ENCODE results near the gene POLN. TPM values are rescaled to one million over a fixed set of nuclear protein-coding genes. Genes with fewer than 3 reads are reported as not detected.

POLN gene
- total RNA-seq, 2 experiments from 2014 or later, result 3.3 to 4.0 TPM

DNA sequence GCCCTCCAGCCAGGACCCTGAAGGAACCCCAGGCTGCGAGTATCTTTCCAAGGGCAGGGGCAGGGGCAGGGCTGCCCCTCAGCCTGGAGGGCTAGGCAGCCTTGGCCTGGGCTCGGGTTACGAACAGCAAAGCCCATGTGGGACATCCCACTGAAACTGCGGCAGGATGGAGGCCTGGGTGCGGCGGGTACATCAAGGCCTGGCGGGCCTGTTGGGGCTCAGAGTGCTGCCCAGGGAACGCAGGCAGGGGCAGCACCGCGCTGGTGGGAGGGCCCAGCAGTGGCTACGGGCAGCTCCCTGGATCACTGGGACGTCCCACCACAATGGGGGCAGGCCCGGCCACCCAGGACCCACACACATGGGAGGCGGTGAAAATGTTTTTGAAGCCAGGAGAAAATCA is 171.9 kb downstream of the POLN start:
- Mint-ChIP-seq H3K27ac (no peak overlapping the region), H3K36me3 (ENCODE audit: low read depth) (no peaks in the 10 kb centered on the region), H3K4me1 (no peaks in the 10 kb centered on the region), H3K4me3 (no peak overlapping the region), H3K27me3 (no peaks in the 10 kb centered on the region), H3K9me3 (no peaks in the 10 kb centered on the region)
- ChIA-PET POLR2A (no interaction called here), CTCF (no interaction called here)
- DNase-seq, result no peak

DNA sequence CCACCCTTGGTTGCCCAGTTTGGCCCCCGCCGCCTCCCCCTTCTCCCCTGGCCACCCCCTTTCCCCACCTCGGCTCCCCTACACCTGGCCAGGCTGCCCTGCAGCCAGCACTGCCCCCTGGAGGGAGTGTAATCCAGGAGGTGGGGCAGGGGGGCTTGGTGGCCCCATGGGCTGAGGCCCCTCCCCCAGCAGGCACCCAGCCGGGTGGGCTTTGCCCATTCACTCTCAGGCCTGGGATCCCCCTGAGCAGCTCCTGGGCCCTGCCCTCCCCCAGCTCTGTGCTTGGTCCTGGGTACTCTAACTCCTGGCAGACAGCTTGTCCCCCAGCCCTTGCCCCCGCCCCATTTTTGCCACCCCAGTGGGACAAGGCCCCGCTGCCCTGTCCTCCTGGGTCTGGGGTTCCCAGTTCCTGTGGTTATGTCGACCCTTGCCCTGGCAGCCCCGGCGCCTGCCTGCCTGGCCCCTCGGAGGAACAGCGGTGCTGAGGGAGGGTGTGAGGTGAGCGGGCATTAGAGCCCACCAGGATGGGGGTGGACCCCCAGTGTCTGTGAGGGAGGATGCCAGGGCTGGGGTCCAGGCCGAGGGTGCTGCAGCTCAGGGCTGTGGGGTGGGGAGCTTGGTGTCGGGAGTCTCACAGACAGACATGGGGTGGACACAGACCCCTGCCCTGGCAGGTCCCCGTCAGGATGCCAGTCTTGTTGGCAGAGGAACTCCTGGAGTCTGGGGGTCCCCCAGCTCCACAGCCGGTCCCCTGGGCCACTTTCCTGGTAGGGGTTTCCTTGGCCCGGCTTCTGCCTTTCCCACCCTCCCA is 172.6 kb downstream of the POLN start:
- Mint-ChIP-seq H3K4me3 (no peak overlapping the region), H3K27ac (no peak overlapping the region), H3K27me3 (no peaks in the 10 kb centered on the region), H3K9me3 (no peaks in the 10 kb centered on the region), H3K4me1 (no peaks in the 10 kb centered on the region), H3K36me3 (ENCODE audit: low read depth) (no peaks in the 10 kb centered on the region)
- CTCF ChIA-PET, result no interaction called here
- no peak for DNase-seq
- POLR2A ChIA-PET, result no interaction called here

DNA sequence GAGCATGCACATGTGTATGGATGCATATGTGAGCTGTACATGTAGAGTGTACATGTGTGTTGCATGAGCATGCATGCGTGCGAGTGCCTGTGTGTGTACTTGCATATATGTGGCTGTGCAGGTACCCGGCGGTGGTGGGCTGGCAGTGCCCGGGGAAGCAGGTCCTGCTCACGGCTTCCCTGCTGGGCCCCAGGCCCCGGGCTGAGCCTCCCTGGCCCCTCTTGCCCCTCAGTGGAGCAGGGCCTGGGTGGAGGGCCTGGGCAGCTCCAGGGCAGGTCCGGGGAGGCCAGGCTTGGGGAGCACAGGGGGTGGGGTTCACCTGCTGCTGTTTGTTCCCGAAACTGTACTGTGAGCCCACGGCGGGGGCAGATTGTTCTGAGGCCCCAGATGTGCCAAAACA is 173.4 kb downstream of the POLN start:
- H3K9me3 Mint-ChIP-seq, result no peaks in the 10 kb centered on the region
- no peaks in the 10 kb centered on the region for H3K36me3 Mint-ChIP-seq (ENCODE audit: low read depth)
- H3K27me3 Mint-ChIP-seq, result no peaks in the 10 kb centered on the region
- ChIA-PET CTCF (no interaction called here), POLR2A (no interaction called here)
- DNase-seq, result no peak
- H3K27ac Mint-ChIP-seq, result no peak overlapping the region
- H3K4me1 Mint-ChIP-seq, result no peaks in the 10 kb centered on the region
- no peak overlapping the region for H3K4me3 Mint-ChIP-seq

DNA sequence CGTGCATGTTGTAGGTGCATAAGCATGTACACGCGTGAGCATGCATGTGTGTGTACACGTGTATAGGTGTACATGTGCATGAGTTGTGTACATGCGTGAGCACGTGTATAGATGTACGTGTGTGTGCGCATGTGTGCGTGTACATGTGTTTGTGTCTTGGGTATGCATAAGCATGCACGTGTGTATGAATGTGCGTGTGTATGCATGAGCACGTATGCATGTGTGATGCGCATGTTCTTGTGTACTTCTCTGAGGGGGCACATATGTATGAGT is 173.8 kb downstream of the POLN start:
- ChIA-PET CTCF (no interaction called here), POLR2A (no interaction called here)
- H3K27me3 Mint-ChIP-seq, result no peaks in the 10 kb centered on the region
- H3K9me3 Mint-ChIP-seq, result no peaks in the 10 kb centered on the region
- no peaks in the 10 kb centered on the region for H3K4me1 Mint-ChIP-seq
- H3K4me3 Mint-ChIP-seq, result no peak overlapping the region
- H3K36me3 Mint-ChIP-seq (ENCODE audit: low read depth), result no peaks in the 10 kb centered on the region
- no peak for DNase-seq
- no peak overlapping the region for H3K27ac Mint-ChIP-seq

DNA sequence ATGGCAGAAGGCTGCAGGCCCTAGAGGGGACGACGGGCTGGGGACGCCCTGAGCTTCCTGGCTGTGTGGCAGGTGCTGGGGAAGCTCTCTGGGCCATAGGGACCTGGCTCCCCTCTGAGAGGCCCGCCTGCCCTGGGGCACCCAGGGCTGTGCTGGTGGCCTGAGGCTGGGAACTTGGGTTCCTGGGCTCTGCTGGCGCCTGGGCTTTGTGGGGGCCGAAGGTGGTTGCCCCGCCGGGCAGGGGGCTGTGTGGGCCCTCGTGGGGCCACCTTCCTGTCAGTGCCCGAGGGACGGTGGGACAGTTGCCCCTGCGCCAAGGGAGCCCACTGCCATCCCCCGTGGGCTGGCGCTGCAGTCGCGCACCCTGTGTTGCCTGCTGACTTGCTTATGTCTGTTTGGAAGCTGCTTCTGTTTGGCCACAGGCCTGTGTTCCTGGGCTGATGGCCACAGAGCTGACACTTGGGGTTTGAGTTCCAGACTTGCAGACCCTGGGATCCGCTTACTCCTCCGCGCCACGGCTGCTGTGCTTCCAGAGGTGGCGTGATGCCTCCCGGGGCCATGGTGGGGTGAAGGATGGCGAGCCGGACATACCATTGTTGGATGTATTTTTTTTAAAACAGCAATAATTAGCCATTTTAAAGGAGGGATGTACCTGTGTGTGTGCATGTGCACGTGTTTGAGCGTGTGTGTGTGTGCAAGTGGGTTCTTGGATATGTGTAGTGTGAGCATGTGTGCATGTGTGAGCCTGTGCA is 174.3 kb downstream of the POLN start:
- Mint-ChIP-seq H3K9me3 (no peaks in the 10 kb centered on the region), H3K36me3 (ENCODE audit: low read depth) (no peaks in the 10 kb centered on the region), H3K27ac (no peak overlapping the region), H3K4me1 (no peaks in the 10 kb centered on the region), H3K4me3 (no peak overlapping the region), H3K27me3 (no peaks in the 10 kb centered on the region)
- ChIA-PET POLR2A (no interaction called here), CTCF (no interaction called here)
- DNase-seq, result no peak

DNA sequence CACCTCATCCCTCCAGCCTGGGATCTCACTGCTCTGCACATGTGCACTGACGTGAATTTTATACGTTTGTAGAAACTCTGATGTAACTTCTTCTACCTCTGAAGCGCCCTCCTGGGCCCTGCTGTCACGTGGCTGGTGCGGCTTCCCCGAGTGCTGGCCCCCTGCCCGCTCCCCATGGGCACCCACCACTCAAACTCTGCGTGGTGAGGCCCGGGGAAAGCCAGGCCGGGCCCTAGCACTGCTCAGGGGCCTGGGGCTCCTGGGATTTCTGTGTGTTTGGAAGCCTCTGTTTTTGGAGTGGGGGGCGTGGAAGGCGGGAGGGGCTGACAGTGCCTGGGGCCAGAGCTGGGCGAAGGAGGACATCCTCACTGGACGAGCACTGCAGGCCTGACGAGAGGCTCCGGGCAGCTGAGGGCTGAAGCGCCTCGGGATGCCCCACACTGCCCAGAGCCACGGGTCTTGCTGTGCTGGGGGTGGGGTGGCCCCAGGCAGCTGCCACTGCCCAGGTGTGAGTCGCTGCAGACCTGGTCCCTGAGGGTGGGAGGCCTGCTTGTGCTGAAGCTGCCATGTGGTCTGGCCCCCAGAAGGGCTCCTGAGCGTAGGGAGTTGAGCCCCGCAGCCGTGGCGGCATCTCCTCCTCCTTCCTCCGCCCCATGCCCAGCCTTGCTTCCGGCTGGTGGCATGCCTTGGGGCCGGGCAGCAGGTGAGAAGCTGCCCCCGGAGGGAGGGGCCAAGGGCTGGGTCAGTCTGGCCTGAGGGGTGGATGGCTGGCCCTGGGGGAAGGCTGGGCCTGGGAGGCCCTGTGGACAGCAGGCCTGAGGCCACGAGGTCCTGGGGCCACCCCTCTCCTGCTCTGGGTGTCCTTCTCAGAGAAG is 175.1 kb downstream of the POLN start:
- CTCF ChIA-PET, result no interaction called here
- no peak overlapping the region for H3K4me3 Mint-ChIP-seq
- H3K27me3 Mint-ChIP-seq, result peaks cover 3% of the 10 kb centered on the region
- H3K27ac Mint-ChIP-seq, result no peak overlapping the region
- no peaks in the 10 kb centered on the region for H3K9me3 Mint-ChIP-seq
- H3K36me3 Mint-ChIP-seq (ENCODE audit: low read depth), result no peaks in the 10 kb centered on the region
- no peaks in the 10 kb centered on the region for H3K4me1 Mint-ChIP-seq
- POLR2A ChIA-PET, result no interaction called here
- DNase-seq, result no peak

DNA sequence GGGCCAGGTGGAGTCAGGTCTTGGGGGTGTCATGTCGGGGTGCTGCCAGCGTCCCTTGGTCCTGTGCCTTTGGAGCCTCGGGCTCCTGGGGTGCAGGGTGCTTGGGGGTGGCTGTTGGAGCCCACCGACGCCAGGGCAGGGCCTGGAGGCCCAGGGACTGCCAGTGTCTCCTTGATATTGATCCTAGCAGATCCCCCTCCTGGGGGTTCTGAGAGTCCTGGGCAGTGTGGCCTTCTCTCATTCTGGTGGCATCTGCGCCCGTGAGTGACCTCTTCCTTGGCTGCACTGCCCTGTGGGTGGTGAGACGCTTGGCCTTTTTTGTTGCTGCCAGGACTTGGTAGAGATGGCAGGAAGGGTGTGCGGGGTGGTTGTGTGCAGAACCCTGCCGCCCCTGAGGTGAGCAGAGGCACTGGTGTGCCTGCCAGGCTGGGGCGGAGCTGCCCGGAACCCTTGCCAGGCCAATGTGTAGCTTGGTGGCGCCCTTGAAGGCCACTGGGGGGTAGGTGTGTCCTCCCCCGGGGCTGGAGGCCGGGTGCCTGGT is 175.8 kb downstream of the POLN start:
- CTCF ChIA-PET, result no interaction called here
- H3K27ac Mint-ChIP-seq, result no peak overlapping the region
- DNase-seq, result no peak
- POLR2A ChIA-PET, result no interaction called here
- H3K27me3 Mint-ChIP-seq, result peaks cover 5% of the 10 kb centered on the region
- H3K4me1 Mint-ChIP-seq, result no peaks in the 10 kb centered on the region
- H3K36me3 Mint-ChIP-seq (ENCODE audit: low read depth), result no peaks in the 10 kb centered on the region
- H3K9me3 Mint-ChIP-seq, result no peaks in the 10 kb centered on the region
- no peak overlapping the region for H3K4me3 Mint-ChIP-seq

DNA sequence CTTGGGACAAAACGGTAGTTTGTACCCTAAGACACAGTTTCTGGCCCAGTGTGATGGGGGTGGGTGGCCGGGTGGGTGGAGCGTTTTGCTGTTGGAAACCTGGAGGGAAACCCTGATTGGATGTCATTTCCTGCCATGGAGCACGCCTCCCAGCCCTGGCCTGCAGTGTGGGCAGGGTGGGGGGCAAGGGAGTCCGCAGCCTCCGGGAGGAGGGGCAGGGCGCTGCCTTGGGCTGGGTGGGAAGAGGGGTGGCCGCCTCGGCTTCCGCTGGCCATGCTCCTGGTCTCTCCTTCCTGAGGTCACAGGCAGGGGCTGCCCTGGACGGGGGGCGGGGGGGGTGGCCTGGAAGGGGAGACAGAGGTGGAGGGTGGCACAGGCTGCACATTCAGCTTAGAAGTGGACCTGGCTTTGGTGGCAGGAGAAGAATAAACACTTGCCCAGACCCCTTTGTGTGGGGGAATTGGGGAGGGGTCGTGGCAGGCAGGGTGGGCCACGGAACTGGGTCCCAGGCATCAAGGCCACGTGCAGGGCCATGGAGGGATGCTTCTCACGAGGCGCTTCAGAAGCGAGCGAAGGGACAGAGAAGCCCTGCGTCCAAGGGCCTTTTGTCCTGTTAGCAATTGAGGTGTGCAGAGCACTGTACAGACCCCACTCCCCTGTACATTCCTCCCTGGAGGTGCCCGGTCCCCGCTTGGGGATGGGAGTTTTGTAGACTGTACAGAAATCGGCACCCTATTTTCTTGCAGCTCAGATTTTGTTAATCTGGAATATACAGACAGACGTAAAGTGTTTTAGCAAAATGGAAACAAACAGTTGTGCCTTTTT is 176.6 kb downstream of the POLN start:
- no peak overlapping the region for H3K4me3 Mint-ChIP-seq

DNA sequence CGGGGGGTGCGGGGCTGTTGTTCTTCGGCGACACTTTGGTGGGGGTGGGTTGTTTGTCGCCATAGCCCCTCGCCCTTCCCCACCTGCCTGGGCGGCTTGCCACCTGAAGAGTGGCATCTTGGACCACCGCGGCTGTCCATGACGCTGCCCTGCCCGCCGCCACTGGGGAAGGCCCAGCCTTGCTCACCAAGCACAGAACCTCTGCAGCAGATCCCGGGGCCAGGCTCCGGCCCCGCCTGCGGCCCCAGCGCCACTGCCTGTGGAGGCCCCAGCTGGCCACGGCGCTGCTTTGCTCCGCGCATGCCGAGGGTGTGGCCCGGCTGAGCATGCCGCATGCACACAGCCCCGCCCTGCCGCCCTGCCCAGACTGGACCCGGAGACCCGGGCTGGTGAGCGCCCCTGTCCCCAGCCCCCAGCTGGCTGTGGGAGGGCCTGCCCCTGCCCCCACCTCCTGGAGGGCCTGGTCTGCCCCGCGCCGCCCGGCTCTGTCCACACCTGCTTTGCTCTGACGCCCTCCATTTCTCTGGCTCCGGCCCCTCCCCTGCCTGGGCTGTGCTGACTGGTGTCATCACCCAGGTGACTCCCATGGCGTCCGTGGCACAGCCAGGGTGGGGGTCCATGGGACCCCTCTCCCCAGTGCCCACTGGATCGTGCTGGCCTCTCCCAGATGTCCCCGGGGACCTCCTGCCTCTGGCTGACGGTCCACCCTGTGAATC is 177.5 kb downstream of the POLN start:
- Mint-ChIP-seq H3K36me3 (ENCODE audit: low read depth) (no peaks in the 10 kb centered on the region), H3K9me3 (no peaks in the 10 kb centered on the region), H3K27me3 (peaks cover 5% of the 10 kb centered on the region), H3K4me3 (no peak overlapping the region), H3K4me1 (no peaks in the 10 kb centered on the region), H3K27ac (no peak overlapping the region)
- CTCF ChIA-PET, result no interaction called here
- POLR2A ChIA-PET, result no interaction called here
- DNase-seq, result no peak

More for the DNA sequence above, 176.6 kb downstream of the POLN start:
- CTCF ChIA-PET, result no interaction called here
- Mint-ChIP-seq H3K9me3 (no peaks in the 10 kb centered on the region), H3K27ac (no peak overlapping the region), H3K4me1 (no peaks in the 10 kb centered on the region), H3K27me3 (peaks cover 5% of the 10 kb centered on the region), H3K36me3 (ENCODE audit: low read depth) (no peaks in the 10 kb centered on the region)
- POLR2A ChIA-PET, result no interaction called here
- no peak for DNase-seq

DNA sequence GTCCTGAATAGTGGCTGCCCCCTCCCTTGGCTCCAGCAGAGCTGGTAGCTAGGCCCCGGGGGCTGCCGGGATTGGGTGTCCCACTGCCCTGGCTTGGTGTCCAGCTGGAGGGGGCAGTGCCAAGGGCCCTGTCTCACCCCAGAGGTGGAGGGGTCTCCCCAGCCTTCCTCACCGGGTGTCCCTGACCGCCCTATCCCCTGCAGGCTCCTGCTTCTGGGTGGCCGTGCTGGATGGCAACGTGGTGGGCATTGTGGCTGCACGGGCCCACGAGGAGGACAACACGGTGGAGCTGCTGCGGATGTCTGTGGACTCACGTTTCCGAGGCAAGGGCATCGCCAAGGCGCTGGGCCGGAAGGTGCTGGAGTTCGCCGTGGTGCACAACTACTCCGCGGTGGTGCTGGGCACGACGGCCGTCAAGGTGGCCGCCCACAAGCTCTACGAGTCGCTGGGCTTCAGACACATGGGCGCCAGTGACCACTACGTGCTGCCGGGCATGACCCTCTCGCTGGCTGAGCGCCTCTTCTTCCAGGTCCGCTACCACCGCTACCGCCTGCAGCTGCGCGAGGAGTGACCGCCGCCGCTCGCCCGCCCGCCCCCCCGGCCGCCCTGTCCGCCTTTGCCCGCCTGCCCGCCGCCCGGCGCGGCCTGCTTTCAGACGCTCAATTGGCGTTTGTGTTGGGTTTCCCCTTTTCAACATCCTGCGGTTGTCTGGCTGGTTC is 178.2 kb downstream of the POLN start:
- Mint-ChIP-seq H3K9me3 (no peaks in the 10 kb centered on the region), H3K36me3 (ENCODE audit: low read depth) (no peaks in the 10 kb centered on the region), H3K4me1 (no peaks in the 10 kb centered on the region), H3K27ac (no peak overlapping the region), H3K27me3 (peaks cover 5% of the 10 kb centered on the region), H3K4me3 (no peak overlapping the region)
- POLR2A ChIA-PET, result no interaction called here
- no peak for DNase-seq
- CTCF ChIA-PET, result no interaction called here

DNA sequence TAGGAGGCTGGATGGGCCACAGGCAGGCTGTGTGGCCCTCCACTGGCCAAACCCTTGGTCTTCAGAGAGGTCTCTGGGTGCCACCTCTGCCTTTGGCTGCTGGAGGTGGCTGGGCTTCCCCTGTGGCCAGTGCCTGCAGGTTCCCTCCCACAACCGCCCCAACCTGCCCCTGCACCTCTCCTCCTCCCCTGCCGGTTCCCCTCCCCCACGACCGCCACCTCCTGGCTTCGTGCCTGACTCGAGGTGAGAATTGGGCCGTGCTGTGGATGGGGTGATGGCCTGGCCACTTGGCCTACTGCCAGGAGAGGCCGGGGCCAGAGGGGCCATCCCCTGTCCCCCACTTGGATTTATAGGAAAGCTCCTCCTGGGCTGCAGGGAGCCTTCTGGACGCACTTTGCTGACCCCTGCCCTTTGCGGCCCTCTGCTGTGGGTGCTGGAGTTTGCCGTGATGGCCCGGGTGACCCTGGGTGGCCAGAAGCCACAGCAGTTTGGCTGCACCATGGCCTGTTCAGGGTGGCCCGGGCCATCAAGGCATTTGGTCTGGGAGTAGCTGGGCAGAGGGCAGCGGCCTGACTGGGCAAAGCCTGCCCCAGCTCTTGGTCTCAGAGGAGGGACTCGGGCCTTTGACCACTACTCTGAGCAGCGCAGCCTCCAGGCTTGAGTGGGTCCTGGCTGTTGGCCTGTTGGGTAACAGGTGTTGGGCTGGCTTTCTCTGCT is 179.0 kb downstream of the POLN start:
- no peak overlapping the region for H3K4me3 Mint-ChIP-seq
- CTCF ChIA-PET, result no interaction called here
- POLR2A ChIA-PET, result no interaction called here
- DNase-seq, result no peak
- no peaks in the 10 kb centered on the region for H3K36me3 Mint-ChIP-seq (ENCODE audit: low read depth)
- peaks cover 5% of the 10 kb centered on the region for H3K27me3 Mint-ChIP-seq
- H3K4me1 Mint-ChIP-seq, result no peaks in the 10 kb centered on the region
- no peaks in the 10 kb centered on the region for H3K9me3 Mint-ChIP-seq
- H3K27ac Mint-ChIP-seq, result no peak overlapping the region

Data from activated CD4-positive, alpha-beta memory T cell treated with anti-CD3 and anti-CD28 coated beads, Interleukin-2, amount 10 ng/mL, durations not matched to agents 7 days and 5 days (primary cell).